Pons (tissue), 1 donor: Measurements from ENCODE around the gene PAK3.

Source experiments
- DNase-seq: peaks from one replicate; pipeline ENCODE4 v3.0.0-alpha.2; 2016; ENCODE audit warnings: low spot score

Gene PAK3

GRCh38 chrX:111095974-111096895 lies at the start of gene PAK3:
Gene PAK3, plus strand, starts transcription at chrX:111096191. Its CDS starts 26,913 bp downstream, at chrX:111123104.
- peak; percentile 13 for DNase-seq

- DNase-seq: no peak
These were observed 48.4 kb upstream of the PAK3 start for GRCh38 chrX:111047575-111047974.

GRCh38 chrX:111052478-111052877 lies 43.5 kb upstream of the PAK3 start:
- DNase-seq: no peak

- no peak for DNase-seq
These were observed 24.3 kb upstream of the PAK3 start for GRCh38 chrX:111071542-111072277.

GRCh38 chrX:111083081-111083480 lies 12.9 kb upstream of the PAK3 start:
- no peak for DNase-seq

- DNase-seq: no peak
These were observed 9.4 kb upstream of the PAK3 start for GRCh38 chrX:111086591-111087006.

GRCh38 chrX:111088628-111089027 lies 7.4 kb upstream of the PAK3 start:
- DNase-seq: no peak

- DNase-seq: no peak
These were observed 5.5 kb upstream of the PAK3 start for GRCh38 chrX:111090458-111090857.

- no peak for DNase-seq
These were observed 2.9 kb downstream of the PAK3 start for GRCh38 chrX:111098874-111099273.

GRCh38 chrX:111100191-111100590 lies 4.2 kb downstream of the PAK3 start:
- DNase-seq: peak; percentile 20

GRCh38 chrX:111101580-111101979 lies 5.6 kb downstream of the PAK3 start:
- DNase-seq: no peak

- DNase-seq: no peak
These were observed 6.6 kb downstream of the PAK3 start for GRCh38 chrX:111102636-111103035.

GRCh38 chrX:111103246-111103645 lies 7.3 kb downstream of the PAK3 start:
- DNase-seq: no peak

- no peak for DNase-seq
These were observed 14.2 kb downstream of the PAK3 start for GRCh38 chrX:111110098-111110775.

- DNase-seq: no peak
These were observed 18.8 kb downstream of the PAK3 start for GRCh38 chrX:111114806-111115205.

- DNase-seq: no peak
These were observed 20.7 kb downstream of the PAK3 start for GRCh38 chrX:111116666-111117065.

GRCh38 chrX:111119341-111119740 lies 23.4 kb downstream of the PAK3 start:
- peak; percentile 24 for DNase-seq

- DNase-seq: no peak
These were observed 27.1 kb downstream of the PAK3 start for GRCh38 chrX:111123125-111123524.

GRCh38 chrX:111123606-111124179 lies 27.7 kb downstream of the PAK3 start:
- DNase-seq: no peak

- no peak for DNase-seq
These were observed 28.4 kb downstream of the PAK3 start for GRCh38 chrX:111124418-111124817.

GRCh38 chrX:111127038-111127437 lies 31.0 kb downstream of the PAK3 start:
- no peak for DNase-seq

GRCh38 chrX:111129921-111130320 lies 33.9 kb downstream of the PAK3 start:
- no peak for DNase-seq
